ENCODE data around the gene LRRC3B. TPM values are rescaled to one million over a fixed set of nuclear protein-coding genes. Genes with fewer than 3 reads are reported as not detected.

Gene LRRC3B
- total RNA-seq, 1 donor from 2014 or later: 1.9 TPM

- H3K4me1 Mint-ChIP-seq (ENCODE audit: low read depth, unreplicated experiment): peaks cover 16% of the 10 kb centered on the region
- H3K9me3 Mint-ChIP-seq (ENCODE audit: unreplicated experiment): peaks cover 7% of the 10 kb centered on the region
- no peak overlapping the region for H3K27ac Mint-ChIP-seq (ENCODE audit: unreplicated experiment)
- DNase-seq: no peak
- H3K4me3 Mint-ChIP-seq (ENCODE audit: unreplicated experiment): peak overlapping the region; percentile 95
- peaks cover 20% of the 10 kb centered on the region for H3K27me3 Mint-ChIP-seq (ENCODE audit: unreplicated experiment)
- no peak for TF ChIP-seq CTCF (IDR thresholded peaks at IDR 0.05; ENCODE audit: partially characterized antibody, unreplicated experiment)
- H3K36me3 Mint-ChIP-seq (ENCODE audit: unreplicated experiment): no peaks in the 10 kb centered on the region
Observed at GRCh38 chr3:26624209-26624765, 1.7 kb downstream of the LRRC3B start.

- Mint-ChIP-seq H3K4me3 (ENCODE audit: unreplicated experiment) (no peak overlapping the region), H3K27me3 (ENCODE audit: unreplicated experiment) (peaks cover 20% of the 10 kb centered on the region), H3K36me3 (ENCODE audit: unreplicated experiment) (no peaks in the 10 kb centered on the region), H3K27ac (ENCODE audit: unreplicated experiment) (no peak overlapping the region), H3K4me1 (ENCODE audit: low read depth, unreplicated experiment) (peaks cover 18% of the 10 kb centered on the region), H3K9me3 (ENCODE audit: unreplicated experiment) (peaks cover 7% of the 10 kb centered on the region)
- TF ChIP-seq CTCF (IDR thresholded peaks at IDR 0.05; ENCODE audit: partially characterized antibody, unreplicated experiment): no peak
- DNase-seq: no peak
Observed at GRCh38 chr3:26625187-26625586, 2.6 kb downstream of the LRRC3B start.

GRCh38 chr3:26627080-26627479 lies 4.5 kb downstream of the LRRC3B start:
- Mint-ChIP-seq H3K4me1 (ENCODE audit: low read depth, unreplicated experiment) (peaks cover 14% of the 10 kb centered on the region), H3K27ac (ENCODE audit: unreplicated experiment) (no peak overlapping the region), H3K4me3 (ENCODE audit: unreplicated experiment) (no peak overlapping the region), H3K9me3 (ENCODE audit: unreplicated experiment) (peaks cover 7% of the 10 kb centered on the region), H3K36me3 (ENCODE audit: unreplicated experiment) (no peaks in the 10 kb centered on the region), H3K27me3 (ENCODE audit: unreplicated experiment) (peaks cover 13% of the 10 kb centered on the region)
- DNase-seq: no peak
- TF ChIP-seq CTCF (IDR thresholded peaks at IDR 0.05; ENCODE audit: partially characterized antibody, unreplicated experiment): no peak

- no peak for DNase-seq
- Mint-ChIP-seq H3K36me3 (ENCODE audit: unreplicated experiment) (peaks cover 5% of the 10 kb centered on the region), H3K27ac (ENCODE audit: unreplicated experiment) (no peak overlapping the region), H3K27me3 (ENCODE audit: unreplicated experiment) (peaks cover 6% of the 10 kb centered on the region), H3K4me3 (ENCODE audit: unreplicated experiment) (no peak overlapping the region), H3K9me3 (ENCODE audit: unreplicated experiment) (peaks cover 1% of the 10 kb centered on the region), H3K4me1 (ENCODE audit: low read depth, unreplicated experiment) (peaks cover 9% of the 10 kb centered on the region)
- TF ChIP-seq CTCF (IDR thresholded peaks at IDR 0.05; ENCODE audit: partially characterized antibody, unreplicated experiment): no peak
Observed at GRCh38 chr3:26628915-26629314, 6.3 kb downstream of the LRRC3B start.

- Mint-ChIP-seq H3K27me3 (ENCODE audit: unreplicated experiment) (peaks cover 2% of the 10 kb centered on the region), H3K4me3 (ENCODE audit: unreplicated experiment) (no peak overlapping the region), H3K9me3 (ENCODE audit: unreplicated experiment) (no peaks in the 10 kb centered on the region), H3K36me3 (ENCODE audit: unreplicated experiment) (peaks cover 5% of the 10 kb centered on the region), H3K4me1 (ENCODE audit: low read depth, unreplicated experiment) (peaks cover 10% of the 10 kb centered on the region), H3K27ac (ENCODE audit: unreplicated experiment) (no peak overlapping the region)
- DNase-seq: no peak
- no peak for TF ChIP-seq CTCF (IDR thresholded peaks at IDR 0.05; ENCODE audit: partially characterized antibody, unreplicated experiment)
Observed at GRCh38 chr3:26630669-26631389, 8.3 kb downstream of the LRRC3B start.
